ENCODE data around the gene PPM1F. TPM values are rescaled to one million over a fixed set of nuclear protein-coding genes. Genes with fewer than 3 reads are reported as not detected.
A peak's percentile ranks its signal among the peaks of the same experiment; 100 is the strongest.

PPM1F gene
- total RNA-seq, 1 experiment from 2014 or later = 28.6 TPM

- TF ChIP-seq USF2 (CRISPR knock-in tag; IDR thresholded peaks at IDR 0.05) (no peak), MYBL2 (CRISPR knock-in tag; IDR thresholded peaks at IDR 0.05) (no peak), JAZF1 (CRISPR knock-in tag; IDR thresholded peaks at IDR 0.05) (no peak), E2F5 (CRISPR knock-in tag; IDR thresholded peaks at IDR 0.05) (no peak)
- DNase-seq (ENCODE audit: low spot score) (no peak), ATAC-seq (no peak)
- no peaks in the 10 kb centered on the region for H3K4me1 Mint-ChIP-seq
- ChIA-PET CTCF (interaction anchor here (0.7 to 2.0 kb wide), 2 partner anchors 10 kb away, joined by 3 to 6 read pairs; partner anchors contain the start of gene PPM1F), POLR2A (no interaction called here)
- H3K9me3 Mint-ChIP-seq = no peaks in the 10 kb centered on the region
- H3K27me3 Mint-ChIP-seq (ENCODE audit: low read depth) = no peaks in the 10 kb centered on the region
- no peak overlapping the region for H3K4me3 Mint-ChIP-seq
- no peak overlapping the region for H3K27ac Mint-ChIP-seq
- H3K36me3 Mint-ChIP-seq = peaks cover 50% of the 10 kb centered on the region
These were observed 9.4 kb upstream of the PPM1F start for GRCh38 chr22:21961886-21962654.

- Mint-ChIP-seq H3K36me3 (peaks cover 42% of the 10 kb centered on the region), H3K9me3 (no peaks in the 10 kb centered on the region), H3K27me3 (ENCODE audit: low read depth) (no peaks in the 10 kb centered on the region), H3K4me3 (no peak overlapping the region), H3K4me1 (no peaks in the 10 kb centered on the region), H3K27ac (no peak overlapping the region)
- POLR2A ChIA-PET = no interaction called here
- TF ChIP-seq MYBL2 (CRISPR knock-in tag; IDR thresholded peaks at IDR 0.05) = no peak
- no peak for TF ChIP-seq RELA (CRISPR knock-in tag; IDR thresholded peaks at IDR 0.05; ENCODE audit: borderline replicate concordance)
- DNase-seq (ENCODE audit: low spot score) (no peak), ATAC-seq (no peak)
- CTCF ChIA-PET = interaction anchor here (0.7 to 3.2 kb wide), 3 partner anchors 9 to 11 kb away, joined by 3 to 8 read pairs (median 6); partner anchors contain the start of gene PPM1F
These were observed 8.6 kb upstream of the PPM1F start for GRCh38 chr22:21961127-21961867.

GRCh38 chr22:21960200-21961126 is 7.8 kb upstream of the PPM1F start:
- CTCF ChIA-PET = interaction anchor here (1.2 to 3.2 kb wide), 2 partner anchors 12 to 13 kb away, joined by 3 to 8 read pairs; no protein-coding TSS in a partner anchor
- DNase-seq (ENCODE audit: low spot score) (no peak), ATAC-seq (no peak)
- peaks cover 39% of the 10 kb centered on the region for H3K36me3 Mint-ChIP-seq
- no peak overlapping the region for H3K4me3 Mint-ChIP-seq
- no peaks in the 10 kb centered on the region for H3K27me3 Mint-ChIP-seq (ENCODE audit: low read depth)
- H3K27ac Mint-ChIP-seq = no peak overlapping the region
- TF ChIP-seq ATF6 (CRISPR knock-in tag; IDR thresholded peaks at IDR 0.05) (no peak), ZNF416 (CRISPR knock-in tag; IDR thresholded peaks at IDR 0.05) (no peak), E2F4 (CRISPR knock-in tag; IDR thresholded peaks at IDR 0.05; ENCODE audit: borderline replicate concordance, low read depth) (no peak), KAT7 (CRISPR knock-in tag; IDR thresholded peaks at IDR 0.05; ENCODE audit: borderline replicate concordance) (0 out of 2 replicates have a peak, but pooled peaks have one; percentile 41), RELA (CRISPR knock-in tag; IDR thresholded peaks at IDR 0.05; ENCODE audit: borderline replicate concordance) (no peak), HMGXB4 (CRISPR knock-in tag; IDR thresholded peaks at IDR 0.05) (no peak)
- H3K4me1 Mint-ChIP-seq = no peaks in the 10 kb centered on the region
- POLR2A ChIA-PET = no interaction called here
- H3K9me3 Mint-ChIP-seq = no peaks in the 10 kb centered on the region
